Uterus (tissue), 2 donors: Measurements from ENCODE around the gene PGAP2.

ENCODE experiments used
- CTCF ChIP-seq, 4 experiments: fragments of 200-600 bp in 2 of 4; fragments of 450-650 bp in 2 of 4; sonication (generic) in 2 of 4; IDR thresholded peaks; one replicate each; pipeline ENCODE4 v1.5.1; 2016 to 2019; ENCODE audit warnings: antibody characterized with exemption in 4 of 4, mild to moderate bottlenecking in 2 of 4, moderate library complexity in 1 of 4
- POLR2A ChIP-seq, 2 donors: fragments of 450-650 bp; IDR thresholded peaks; one replicate each; pipeline ENCODE4 v1.6.1; 2016; ENCODE audit warnings: antibody characterized with exemption in 2 of 2, mild to moderate bottlenecking in 1 of 2, moderate library complexity in 1 of 2

- TF ChIP-seq POLR2A (IDR thresholded peaks at IDR 0.05) (no peak), CTCF (IDR thresholded peaks at IDR 0.05) (no peak)
Measured at GRCh38 chr11:3820971-3821370, 12.6 kb downstream of the PGAP2 start.
